Measurements from ENCODE around the gene NKAIN4. TPM values are rescaled to one million over a fixed set of nuclear protein-coding genes. Genes with fewer than 3 reads are reported as not detected.

Gene NKAIN4
- total and polyA plus RNA-seq, 12 donors: 0.04 TPM; not detected in 11

- H3K27ac ChIP-seq: peak overlapping the region; percentile 61 to 92 (median 84)
- peak overlapping the region; percentile 72 to 98 (median 94) for H3K4me3 ChIP-seq
- peaks cover 0 to 45% (median 26%) of the 10 kb centered on the region in 9 donors for H3K36me3 ChIP-seq
- TF ChIP-seq, protein P1, sequence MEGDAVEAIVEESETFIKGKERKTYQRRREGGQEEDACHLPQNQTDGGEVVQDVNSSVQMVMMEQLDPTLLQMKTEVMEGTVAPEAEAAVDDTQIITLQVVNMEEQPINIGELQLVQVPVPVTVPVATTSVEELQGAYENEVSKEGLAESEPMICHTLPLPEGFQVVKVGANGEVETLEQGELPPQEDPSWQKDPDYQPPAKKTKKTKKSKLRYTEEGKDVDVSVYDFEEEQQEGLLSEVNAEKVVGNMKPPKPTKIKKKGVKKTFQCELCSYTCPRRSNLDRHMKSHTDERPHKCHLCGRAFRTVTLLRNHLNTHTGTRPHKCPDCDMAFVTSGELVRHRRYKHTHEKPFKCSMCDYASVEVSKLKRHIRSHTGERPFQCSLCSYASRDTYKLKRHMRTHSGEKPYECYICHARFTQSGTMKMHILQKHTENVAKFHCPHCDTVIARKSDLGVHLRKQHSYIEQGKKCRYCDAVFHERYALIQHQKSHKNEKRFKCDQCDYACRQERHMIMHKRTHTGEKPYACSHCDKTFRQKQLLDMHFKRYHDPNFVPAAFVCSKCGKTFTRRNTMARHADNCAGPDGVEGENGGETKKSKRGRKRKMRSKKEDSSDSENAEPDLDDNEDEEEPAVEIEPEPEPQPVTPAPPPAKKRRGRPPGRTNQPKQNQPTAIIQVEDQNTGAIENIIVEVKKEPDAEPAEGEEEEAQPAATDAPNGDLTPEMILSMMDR (IDR thresholded peaks at IDR 0.05): peak in 6 of 9 donors; percentile 12 to 46 (median 34)
- H3K4me1 ChIP-seq: peaks cover 15 to 51% (median 44%) of the 10 kb centered on the region in 9 donors
- intact Hi-C loops (cut with DNase I): loop anchor here in 1 of 10 donors (5.0 kb wide), 1 partner anchor 57 kb away; the partner anchor contains the start of gene ARFGAP1
- no peaks in the 10 kb centered on the region for H3K9me3 ChIP-seq
- peaks cover 0 to 5% (median 0%) of the 10 kb centered on the region in 7 donors for H3K27me3 ChIP-seq
- ATAC-seq (no peak), DNase-seq (no peak)
- 3 to 4% methylated on average over 59 to 81 of the region's 81 CpGs for WGBS, 2 donors
Measured at GRCh38 chr20:63215101-63216040, 38.9 kb downstream of the NKAIN4 start.

GRCh38 chr20:63214514-63214913 lies 39.7 kb downstream of the NKAIN4 start:
- H3K4me1 ChIP-seq: peaks cover 15 to 55% (median 49%) of the 10 kb centered on the region in 9 donors
- 64 to 65% methylated on average over 6 of the region's 6 CpGs for WGBS, 2 donors
- TF ChIP-seq, protein P1 (IDR thresholded peaks at IDR 0.05): no peak
- H3K27me3 ChIP-seq: peaks cover 0 to 5% (median 0%) of the 10 kb centered on the region in 7 donors
- no peak overlapping the region for H3K27ac ChIP-seq
- ATAC-seq (no peak), DNase-seq (no peak)
- H3K9me3 ChIP-seq: no peaks in the 10 kb centered on the region
- intact Hi-C loops (cut with DNase I): no loop called here
- H3K36me3 ChIP-seq: peaks cover 0 to 54% (median 26%) of the 10 kb centered on the region in 9 donors
- H3K4me3 ChIP-seq: peak overlapping the region in 8 of 10 donors; percentile 72 to 98 (median 94)

DNA sequence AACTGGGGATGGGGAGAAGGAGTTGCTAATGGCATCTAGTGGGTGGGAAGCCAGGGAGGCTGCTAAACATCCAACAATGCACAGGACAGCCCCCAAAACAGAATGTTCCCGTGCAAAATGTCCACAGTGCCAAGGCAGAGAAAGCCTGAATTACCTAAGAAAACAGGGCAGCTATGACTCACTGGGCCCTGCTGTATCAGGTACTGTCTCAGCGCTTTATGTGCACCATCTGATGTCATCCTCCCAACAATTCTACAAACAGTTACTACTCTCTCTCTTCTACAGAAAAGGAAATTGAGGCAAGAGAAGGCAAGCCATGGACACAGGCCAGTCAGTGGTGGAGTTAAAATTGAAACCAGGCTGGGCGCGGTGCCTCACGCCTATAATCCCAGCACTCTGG lies 41.5 kb downstream of the NKAIN4 start:
- ATAC-seq (no peak), DNase-seq (no peak)
- intact Hi-C loops (cut with DNase I): no loop called here
- no peaks in the 10 kb centered on the region for H3K27me3 ChIP-seq
- H3K9me3 ChIP-seq: no peaks in the 10 kb centered on the region
- peaks cover 0 to 71% (median 26%) of the 10 kb centered on the region in 9 donors for H3K36me3 ChIP-seq
- no peak overlapping the region for H3K27ac ChIP-seq
- H3K4me1 ChIP-seq: peaks cover 15 to 66% (median 49%) of the 10 kb centered on the region in 9 donors
- H3K4me3 ChIP-seq: no peak overlapping the region
- TF ChIP-seq, protein P1 (IDR thresholded peaks at IDR 0.05): no peak
- WGBS, 2 donors: 86 to 94% methylated on average over 5 of the region's 5 CpGs

DNA sequence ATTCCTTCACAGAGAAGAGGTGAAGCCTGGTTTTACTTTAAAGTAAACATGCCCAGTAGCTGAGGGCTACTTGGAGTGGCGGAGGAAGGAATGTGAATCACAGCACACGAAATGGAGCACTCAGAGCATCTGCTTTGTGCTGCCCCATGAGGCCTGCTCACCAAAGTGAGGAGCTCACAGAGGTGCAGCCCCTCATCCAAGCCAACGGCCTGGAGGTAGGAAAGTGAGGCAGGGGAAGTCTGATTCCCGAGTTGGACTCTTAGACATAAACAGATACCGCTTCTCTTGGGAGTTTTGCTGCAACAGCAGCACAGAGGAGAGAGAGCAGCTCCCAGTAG lies 41.9 kb downstream of the NKAIN4 start:
- Histone ChIP-seq H3K36me3 (peaks cover 0 to 76% (median 26%) of the 10 kb centered on the region in 9 donors), H3K27me3 (no peaks in the 10 kb centered on the region), H3K9me3 (no peaks in the 10 kb centered on the region), H3K4me1 (peaks cover 15 to 66% (median 49%) of the 10 kb centered on the region in 9 donors), H3K4me3 (no peak overlapping the region), H3K27ac (no peak overlapping the region)
- WGBS, 2 donors: 69% methylated on average over 5 of the region's 5 CpGs
- TF ChIP-seq, protein P1 (IDR thresholded peaks at IDR 0.05): no peak
- intact Hi-C loops (cut with DNase I): no loop called here
- ATAC-seq (no peak), DNase-seq (no peak)

Data from heart right ventricle (tissue), 16 donors.